ENCODE data around the gene ATG16L2.

DNA sequence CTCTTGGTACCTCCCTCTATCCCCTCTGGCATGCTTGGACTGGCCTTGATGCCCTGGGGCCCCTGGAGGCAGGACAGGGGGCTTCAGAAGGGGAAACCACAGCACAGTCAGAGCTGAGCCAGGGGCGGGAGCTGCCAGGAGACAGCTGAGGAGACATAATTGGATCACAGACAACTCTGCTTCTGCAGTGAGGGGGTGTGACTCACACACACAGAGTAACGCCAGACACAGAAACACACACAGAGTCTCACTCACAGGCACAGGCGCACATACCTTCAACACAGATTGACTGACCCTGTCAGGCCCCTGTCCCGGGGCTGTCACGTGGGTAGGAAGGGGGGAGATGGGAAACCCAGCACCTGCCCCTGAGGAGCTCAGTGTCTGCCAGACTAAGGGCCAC is 40.9 kb upstream of the ATG16L2 start:
- TF ChIP-seq, protein P1, sequence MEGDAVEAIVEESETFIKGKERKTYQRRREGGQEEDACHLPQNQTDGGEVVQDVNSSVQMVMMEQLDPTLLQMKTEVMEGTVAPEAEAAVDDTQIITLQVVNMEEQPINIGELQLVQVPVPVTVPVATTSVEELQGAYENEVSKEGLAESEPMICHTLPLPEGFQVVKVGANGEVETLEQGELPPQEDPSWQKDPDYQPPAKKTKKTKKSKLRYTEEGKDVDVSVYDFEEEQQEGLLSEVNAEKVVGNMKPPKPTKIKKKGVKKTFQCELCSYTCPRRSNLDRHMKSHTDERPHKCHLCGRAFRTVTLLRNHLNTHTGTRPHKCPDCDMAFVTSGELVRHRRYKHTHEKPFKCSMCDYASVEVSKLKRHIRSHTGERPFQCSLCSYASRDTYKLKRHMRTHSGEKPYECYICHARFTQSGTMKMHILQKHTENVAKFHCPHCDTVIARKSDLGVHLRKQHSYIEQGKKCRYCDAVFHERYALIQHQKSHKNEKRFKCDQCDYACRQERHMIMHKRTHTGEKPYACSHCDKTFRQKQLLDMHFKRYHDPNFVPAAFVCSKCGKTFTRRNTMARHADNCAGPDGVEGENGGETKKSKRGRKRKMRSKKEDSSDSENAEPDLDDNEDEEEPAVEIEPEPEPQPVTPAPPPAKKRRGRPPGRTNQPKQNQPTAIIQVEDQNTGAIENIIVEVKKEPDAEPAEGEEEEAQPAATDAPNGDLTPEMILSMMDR (optimal IDR thresholded peaks at IDR 0.05 in 1 of 3, IDR thresholded peaks at IDR 0.05 in 1 of 3, conservative IDR thresholded peaks at IDR 0.05 in 1 of 3; ENCODE audit: extremely low read depth in 1 of 3, insufficient read depth in 2 of 3, low read length in 3 of 3) = no peak
- TF ChIP-seq EZH2 (IDR thresholded peaks at IDR 0.05; ENCODE audit: low read length) = no peak

All from keratinocyte (primary cell).